Endometrium (tissue), 2 donors: ENCODE results near the gene ATF2.
"Not testable (repeated sequence)": the region's sequence is repeated elsewhere in the genome, so short reads cannot be mapped to it uniquely, and the experiment has no call there.

Experiments used
- FAIRE-seq: peaks from 2 replicates; lab custom pipeline; 2012; peaks lifted over from hg19 to GRCh38; lab: Jason Lieb, UNC
- donor health status: control.
- donor health status: control.

Gene ATF2

DNA sequence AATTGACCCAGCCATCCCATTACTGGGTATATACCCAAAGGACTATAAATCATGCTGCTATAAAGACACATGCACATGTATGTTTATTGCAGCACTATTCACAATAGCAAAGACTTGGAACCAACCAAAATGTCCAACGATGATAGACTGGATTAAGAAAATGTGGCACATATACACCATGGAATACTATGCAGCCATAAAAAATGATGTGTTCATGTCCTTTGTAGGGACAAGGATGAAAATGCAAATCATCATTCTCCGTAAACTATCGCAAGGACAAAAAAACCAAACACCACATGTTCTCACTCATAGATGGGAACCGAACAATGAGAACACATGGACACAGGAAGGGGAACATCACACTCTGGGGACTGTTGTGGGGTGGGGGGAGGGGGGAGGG lies 83.9 kb downstream of the ATF2 start:
- not testable (repeated sequence) for FAIRE-seq

DNA sequence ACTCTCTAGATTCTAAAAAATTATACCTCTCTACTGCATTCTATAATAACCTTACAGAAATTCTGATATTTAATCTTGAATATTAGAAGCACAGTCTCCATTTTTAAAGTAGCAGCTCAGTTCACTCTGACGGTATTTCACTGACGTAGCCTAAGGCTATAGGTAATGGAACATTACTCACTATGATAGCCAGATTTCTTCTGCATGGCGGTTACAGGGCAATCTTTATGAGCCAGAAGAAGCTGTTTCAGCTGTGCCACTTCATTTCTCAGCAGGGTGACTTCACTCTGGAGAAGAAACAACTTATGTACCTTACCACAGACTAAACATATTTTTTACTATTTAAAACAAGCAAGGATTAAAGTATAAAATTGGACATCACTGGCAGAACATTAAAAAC lies 87.5 kb downstream of the ATF2 start:
- FAIRE-seq, result no peak

DNA sequence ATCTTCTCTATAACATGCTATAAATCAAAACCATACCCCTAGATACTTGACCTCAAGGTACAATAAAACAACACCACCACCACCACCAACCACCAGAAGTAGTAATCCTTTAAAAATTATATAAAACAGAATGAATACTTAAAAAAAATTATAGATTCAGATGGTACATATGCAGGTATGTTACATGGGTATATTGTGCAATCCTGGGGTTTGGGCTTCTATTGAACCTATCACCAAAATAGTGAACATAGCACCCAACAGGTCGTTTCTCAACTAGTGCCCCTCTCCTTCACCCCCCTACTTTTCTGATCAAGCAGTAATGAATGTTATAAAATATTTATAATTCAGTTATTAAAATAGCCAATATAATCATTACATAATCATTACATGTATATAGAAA lies 91.7 kb downstream of the ATF2 start:
- FAIRE-seq, result no peak

DNA sequence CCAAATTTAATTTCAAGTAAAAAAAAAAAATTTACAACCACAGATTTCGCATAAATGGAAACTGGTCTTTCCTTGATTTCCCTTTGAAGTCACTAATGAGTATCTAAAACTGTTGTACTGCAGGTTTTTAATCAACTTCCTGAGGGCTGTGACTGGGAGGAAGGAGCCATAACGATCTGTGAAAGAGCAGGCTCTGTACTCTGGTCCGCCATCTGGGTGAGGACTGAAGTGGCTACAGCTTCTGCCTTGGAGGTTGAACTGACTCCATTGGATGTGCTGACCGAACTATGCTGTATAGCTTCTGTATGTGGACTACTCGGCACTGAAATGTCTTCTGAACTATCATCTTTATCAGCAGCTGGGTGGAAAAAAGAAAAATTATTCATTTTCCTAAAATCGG lies 93.5 kb downstream of the ATF2 start:
- no peak for FAIRE-seq

DNA sequence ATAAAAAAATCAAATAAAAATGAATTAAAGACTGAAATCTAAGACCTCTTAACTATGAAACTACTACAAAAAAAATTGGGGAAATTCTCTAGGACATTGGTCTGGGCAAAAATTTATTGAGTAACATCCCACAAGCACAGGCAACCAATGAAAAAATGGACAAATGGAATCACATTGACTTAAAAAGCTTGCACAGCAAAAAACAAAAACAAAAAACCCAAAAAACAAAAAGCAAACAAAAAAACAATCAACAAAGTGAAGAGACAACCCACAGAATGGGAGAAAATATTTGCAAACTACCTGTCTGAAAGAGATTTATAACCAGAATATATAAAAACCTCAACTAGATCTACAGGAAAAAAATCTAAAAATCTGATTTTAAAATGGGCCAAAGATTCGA lies 99.5 kb downstream of the ATF2 start:
- peak; percentile 70 for FAIRE-seq

DNA sequence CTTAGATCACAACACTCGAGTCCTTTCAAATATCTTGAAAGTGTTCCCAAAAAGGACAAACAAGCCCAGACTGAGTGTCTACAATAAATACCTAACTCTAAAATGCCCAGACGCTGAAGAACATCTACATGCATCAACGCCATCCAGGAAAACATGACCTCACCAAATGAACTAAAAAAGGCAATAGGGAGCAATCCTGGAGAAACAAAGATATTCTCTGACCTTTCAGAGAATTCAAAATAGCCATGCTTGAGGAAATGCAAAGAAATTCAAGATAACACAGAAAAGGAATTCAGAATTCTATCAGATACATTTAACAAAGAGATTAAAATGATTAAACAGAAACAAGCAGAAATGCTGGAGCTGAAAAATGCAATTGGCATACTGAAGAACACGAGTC lies 101.6 kb downstream of the ATF2 start:
- no peak for FAIRE-seq

DNA sequence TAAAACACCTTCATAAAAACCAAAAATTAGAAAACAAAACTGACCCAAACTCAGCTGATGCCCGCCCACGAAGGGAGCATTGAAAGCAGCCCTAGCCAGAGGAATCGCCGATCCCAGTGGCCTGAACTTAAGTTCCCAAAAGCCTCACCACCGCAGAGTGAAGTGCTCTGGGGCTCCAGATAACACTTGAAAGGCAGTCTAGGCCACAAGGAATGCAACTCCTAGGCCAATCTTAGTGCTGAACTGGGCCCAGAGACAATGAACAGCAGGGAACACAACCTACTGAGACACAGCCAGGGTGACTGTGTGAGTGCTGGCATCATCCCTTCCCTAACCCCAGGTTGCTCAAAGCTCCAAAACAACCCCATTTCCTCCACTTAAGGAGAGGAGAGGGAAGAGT lies 103.2 kb downstream of the ATF2 start:
- no peak for FAIRE-seq

DNA sequence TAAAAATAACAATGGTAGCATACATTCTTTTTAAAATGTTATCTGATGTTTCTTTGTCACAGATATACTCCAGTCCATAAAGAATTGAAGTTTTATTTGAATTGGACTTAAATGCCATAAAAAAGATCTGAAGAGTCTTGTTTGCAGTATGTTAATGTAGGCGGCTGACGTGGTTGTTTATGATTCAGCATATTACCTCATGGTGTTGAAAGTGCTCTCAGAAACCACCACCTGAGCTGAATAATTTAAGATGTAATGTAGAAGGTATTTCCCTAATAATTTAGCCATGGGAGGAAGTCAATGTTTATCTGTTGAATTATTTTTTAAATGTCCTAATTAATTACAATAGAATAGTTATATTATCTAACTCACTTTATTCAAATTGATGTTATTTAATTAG lies 104.3 kb downstream of the ATF2 start:
- no peak for FAIRE-seq

DNA sequence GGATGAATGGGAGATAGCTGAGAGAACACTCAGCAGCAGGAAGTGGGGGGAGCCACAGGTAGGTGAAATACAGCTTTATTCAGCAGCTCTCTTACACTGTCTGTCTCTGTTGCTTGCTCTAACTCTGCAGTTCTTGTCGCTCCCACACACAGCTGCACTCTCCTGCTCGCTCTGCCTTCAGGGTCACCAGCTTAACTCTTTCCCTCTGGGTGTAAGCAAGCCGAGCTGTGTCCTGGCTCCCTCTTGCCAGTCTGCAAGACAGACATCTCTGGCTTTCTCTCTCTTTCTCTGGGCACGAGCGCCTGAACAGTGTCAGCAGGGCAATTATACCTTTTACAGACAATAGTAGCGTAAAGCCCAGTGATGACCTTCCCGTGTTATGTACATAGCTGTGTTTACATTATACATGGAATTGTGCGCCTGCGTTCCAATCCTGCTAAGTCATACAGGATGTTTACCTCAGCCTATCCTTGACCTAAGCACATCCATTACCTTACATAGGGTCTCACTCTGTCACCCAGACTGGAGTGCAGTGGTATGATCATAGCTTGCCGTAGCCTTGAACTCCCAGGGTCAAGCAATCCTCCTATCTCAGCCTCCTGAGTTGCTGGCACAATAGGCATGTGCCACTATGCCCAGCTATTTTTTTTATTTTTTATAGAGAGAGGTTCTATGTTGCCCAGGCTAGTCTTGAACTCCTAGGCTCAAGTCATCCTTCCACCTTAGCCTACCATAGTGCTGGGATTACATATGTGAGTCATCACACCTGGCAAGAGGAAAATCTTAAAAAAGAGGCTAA lies 105.0 kb downstream of the ATF2 start:
- FAIRE-seq, result no peak

DNA sequence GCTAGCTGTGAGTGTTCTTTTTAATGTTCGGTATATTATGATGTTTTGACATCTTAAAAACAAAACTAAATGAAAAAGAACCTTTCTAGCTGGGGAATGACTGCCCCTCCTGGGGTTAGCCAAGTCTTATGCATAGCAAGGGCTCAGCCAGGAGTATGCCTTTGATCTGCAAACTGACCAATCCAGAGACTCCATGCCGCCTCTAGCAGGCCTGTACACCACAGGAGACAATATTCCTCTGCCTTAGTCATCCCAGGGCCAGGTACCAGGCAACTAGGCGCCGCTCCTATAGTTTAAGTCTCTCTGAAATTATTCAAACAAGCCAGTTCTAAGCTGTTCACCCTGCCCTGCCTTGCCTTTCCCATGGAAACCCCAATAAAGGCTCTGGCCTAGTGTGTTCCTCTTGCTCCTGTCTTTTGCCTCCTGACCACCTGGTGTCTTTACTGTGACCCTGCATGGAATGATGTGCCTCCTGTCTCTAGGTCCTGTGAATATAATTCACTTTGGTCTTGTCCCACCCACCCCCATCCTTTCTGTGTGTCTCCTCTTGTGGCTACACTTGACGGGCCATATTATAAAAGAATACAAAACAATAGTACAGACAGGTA lies 110.8 kb downstream of the ATF2 start:
- no peak for FAIRE-seq

DNA sequence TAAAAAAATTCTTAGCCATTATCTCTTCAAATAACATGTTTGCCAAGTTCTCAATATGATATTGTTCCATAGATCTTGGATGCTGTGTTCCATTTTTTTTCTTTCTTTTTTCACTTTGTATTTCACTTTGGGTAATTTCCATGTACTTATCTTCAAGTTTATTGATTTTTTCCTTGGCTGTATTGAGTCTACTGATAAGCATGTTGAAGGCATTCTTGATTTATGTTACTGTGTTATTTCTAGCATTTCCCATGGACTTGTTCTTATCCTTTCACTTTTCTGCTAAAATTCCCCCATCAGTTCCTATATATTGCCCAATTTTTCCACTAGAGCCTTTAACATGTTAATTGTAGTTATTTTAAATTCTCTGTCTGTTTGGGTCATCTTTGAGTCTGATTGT lies 112.0 kb downstream of the ATF2 start:
- no peak for FAIRE-seq

DNA sequence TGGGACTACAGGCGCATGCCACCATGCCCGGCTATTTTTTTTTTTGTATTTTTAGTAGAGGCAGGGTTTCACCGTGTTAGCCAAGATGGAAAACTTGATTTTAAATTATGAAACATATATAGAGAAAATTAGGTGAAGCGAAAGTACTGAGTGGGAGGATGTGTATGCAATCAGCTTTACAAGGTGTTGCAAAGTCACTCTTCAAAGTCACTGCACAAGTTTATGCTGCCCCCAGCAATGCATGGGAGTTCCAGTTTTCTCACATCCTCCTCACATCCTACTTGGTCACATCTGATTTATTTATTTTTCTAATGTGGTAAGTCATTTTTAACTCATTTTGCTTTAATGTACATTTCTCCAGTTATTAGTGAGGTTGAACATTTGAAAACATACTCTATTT lies 113.7 kb downstream of the ATF2 start:
- FAIRE-seq, result no peak

DNA sequence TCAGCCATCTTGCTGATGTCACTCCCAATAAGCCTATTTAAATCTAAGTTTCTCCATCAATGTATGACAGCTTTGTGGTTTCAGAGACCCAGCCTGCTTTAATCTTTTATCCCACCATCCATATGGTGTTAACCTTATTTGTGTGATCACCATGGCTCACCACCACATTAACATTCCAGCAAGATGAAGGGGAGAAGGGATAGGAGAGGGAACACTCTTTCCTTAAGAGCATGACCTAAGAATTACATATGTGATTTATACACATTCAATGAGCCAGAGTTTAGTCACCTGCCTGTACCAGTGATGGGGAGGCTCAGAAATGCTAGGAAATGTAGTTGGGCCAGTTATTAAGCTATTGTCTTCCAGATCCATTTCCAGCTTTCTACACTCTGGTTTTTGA lies 118.3 kb downstream of the ATF2 start:
- no peak for FAIRE-seq

DNA sequence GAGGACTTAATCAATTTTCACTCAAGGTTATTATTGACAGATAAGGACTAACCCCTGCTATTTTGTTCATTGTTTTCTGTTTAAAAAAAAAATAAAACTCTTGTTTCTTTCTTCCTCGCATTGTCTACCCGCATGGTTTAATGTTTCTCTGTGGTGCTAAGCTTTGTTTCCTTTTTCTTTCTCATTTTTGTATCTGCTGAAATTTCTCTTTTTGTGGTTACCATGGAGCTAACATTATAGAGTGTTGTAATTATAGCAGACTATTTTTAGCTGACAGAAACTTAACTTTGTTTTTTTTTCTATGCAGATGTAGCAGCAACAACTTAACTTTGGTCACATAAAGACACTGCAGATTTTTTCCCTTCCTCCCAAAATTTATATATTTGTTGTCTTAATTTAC lies 119.7 kb downstream of the ATF2 start:
- FAIRE-seq, result no peak

DNA sequence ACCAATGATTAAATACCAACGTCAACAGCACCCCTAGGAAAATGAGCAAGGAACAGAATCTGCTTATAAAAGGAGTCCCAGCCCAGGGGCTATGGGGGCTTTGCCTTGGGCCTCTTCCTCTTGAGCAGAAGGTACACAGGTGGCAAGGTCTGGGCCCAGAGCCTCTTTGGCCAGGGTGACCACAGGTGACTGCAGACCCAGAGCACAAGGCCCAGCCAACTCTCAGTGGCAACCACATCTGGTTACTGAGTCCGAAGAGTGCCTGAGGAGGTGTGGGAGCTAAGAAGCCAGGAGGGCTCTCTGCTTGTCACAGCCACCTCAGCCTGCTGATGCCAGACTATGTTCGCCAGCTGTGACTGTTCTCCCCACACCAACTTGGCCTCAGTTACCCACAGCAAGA lies 128.5 kb downstream of the ATF2 start:
- FAIRE-seq, result no peak

DNA sequence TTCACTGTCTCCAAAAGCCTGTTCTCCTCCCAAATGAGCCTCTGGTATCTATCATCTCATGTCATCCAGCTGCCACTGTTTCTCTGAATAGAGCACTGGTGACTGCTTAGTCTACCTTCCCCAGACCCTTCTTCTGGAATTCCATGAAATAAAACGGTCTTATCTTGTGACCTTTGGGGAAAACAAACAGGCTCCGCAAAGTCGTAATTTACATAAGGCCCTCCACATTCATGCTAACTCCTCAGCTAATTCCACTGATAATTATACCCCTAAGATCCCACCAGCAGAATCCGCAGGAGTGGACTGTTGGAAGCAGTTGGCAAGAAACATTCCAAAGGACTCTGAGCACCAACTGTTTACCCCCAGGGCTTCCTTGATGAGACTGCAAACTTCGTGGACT lies 129.0 kb downstream of the ATF2 start:
- no peak for FAIRE-seq

DNA sequence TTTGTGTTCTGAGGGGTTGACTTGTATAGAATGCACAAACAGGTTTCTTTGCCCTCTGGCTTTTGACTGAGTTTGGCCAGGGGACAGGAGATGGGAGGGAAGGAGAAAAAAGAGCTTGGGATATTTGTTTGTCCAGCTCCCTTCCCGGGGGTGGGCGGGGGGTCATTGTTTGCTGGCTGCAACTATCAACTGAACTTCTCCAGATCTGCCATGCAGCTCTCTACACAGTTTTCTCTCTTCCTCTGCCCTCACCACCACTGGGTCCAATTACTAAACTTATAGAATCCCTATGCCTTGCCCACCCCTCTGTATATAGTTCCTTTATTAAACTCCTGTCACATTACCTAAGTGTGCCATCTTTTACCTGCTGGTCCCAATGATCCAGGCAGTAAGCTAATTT lies 130.1 kb downstream of the ATF2 start:
- no peak for FAIRE-seq

DNA sequence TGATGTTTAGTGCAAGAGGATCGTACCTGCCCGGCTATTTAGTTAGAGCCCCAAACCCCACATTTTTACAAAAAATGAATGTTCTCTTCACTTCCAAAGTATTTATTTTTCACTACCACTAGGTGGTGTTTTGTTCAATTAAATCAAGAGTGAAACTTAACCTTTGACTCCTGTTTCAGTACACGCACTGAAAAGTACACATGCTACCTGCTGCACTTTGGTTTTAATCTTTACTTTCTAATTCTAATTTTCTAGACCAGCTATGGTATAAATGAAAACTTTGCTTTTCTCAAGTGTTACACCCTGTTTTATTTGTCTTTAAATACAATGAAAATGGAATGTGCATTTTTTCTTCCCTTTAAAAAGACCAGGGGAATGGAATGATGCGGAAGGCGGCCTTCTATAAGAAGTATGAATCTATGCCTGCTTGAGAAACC lies 131.4 kb downstream of the ATF2 start:
- FAIRE-seq, result no peak

DNA sequence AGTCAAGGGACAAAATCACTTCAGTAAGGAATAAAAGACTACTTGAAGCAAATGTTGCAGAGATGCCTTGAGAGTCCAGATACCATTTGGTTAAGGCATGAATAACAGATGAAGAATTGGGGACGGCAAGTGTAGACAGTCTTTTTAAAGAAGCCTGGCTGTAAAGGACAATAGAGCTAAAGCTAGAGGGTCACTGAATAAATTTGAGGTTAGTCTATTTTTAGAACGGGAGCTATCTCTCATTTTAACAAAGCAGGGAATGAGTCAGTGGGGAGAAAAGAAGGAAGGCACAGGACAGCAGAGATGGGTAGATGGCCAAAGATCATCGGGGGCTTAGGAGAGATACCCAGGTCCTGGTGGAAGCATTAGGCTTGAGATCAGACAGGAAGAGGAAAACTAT lies 132.2 kb downstream of the ATF2 start:
- no peak for FAIRE-seq

DNA sequence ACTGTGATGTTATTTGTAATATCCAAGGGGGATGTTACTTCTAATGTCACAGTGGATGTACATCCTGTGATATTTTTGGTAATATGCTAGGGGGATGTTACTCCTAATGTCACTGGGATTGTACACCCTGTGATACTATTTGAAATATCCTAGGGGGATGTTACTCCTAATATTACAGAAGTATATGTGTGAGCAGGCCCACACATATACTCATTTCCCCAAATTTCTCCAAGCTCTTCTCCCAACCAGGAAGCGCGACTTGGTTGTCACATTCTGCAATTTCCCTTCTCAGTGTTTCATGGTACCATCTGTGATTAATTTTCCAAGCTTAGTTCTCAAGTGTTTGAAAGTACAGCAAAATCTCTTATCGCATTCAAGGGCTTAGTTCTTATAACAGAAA lies 133.3 kb downstream of the ATF2 start:
- no peak for FAIRE-seq

DNA sequence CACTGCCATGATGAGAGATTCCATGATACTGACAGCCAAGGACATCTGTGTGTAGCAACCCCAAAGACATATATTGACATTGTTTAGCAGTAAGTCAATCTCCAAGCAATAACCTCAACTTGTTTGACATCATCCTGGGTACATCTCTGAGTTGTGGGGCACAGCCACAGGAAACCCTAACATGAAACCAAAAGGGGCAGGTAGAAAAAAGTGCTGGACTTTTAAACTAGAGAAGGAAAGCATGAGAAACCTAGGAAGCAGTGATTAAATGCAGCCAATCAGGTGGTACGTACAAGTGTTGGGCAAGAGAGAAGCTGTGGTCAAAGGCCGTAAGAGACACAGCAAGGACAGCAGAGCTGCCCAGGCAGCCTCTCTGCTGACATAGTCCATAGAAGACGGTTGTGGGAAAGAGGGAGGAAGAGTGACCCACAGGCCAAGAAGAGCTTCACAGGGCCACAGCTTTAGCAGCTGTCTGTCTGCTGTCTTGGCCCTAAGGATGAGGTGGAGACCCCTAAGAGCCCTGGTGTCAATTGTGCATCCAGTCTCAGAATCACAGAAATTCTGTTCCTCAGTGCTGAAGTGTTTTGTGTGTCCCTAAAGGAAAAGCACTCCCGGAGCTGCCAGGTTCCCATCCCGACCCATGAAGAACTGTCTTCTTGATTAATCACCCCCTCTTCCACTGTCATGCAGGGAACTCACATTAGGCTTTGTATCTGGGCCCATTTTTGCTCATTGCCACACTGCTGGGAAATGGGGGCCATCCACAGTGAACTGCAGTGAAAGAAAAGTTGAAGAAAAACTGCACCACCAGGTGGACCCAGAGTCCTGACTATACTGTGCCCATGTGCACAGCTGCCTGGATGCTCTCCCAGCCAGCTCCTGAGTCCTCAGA lies 137.4 kb downstream of the ATF2 start:
- no peak for FAIRE-seq

DNA sequence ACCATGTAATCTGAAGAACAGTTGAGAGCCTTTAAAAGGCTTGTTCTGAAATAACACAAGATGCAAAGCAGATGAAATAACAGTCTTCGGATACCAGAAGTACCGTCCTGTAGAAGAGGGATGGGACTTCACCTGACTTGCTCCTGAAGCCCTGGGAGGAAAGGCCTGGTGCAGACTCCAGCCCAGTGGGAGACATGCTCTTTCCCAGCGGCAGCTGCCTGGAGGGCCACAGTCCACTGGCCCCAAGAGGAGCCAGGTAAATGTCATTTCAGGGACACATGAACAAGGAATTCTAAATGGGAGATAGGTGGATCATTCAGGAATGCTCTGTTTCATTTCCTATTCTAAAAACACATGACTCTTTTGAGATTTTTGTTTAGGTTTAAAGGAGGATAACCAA lies 140.2 kb downstream of the ATF2 start:
- no peak for FAIRE-seq

DNA sequence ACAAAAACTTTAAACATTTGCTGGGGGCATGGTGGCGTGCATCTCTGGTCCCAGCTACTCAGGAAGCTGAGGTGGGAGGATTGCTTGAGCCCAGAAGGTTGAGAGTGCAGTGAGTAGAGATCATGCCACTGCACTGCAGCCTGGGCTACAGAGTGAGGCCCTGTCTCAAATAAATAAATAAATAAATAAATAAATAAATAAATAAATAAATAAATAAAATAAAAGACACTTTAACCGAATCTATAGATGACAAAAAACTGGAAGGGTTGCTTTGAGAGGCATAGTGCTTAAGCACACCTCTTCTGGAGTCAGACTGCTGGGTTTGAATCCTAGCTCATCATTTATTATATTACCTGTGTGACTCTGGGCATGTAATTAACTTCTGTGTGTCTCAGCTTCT lies 141.6 kb downstream of the ATF2 start:
- no peak for FAIRE-seq
